ENCODE data around the gene TENM3. TPM values are rescaled to one million over a fixed set of nuclear protein-coding genes. Genes with fewer than 3 reads are reported as not detected.

TENM3 gene
- total RNA-seq, 1 donor from 2014 or later, result 124 TPM

- no peak overlapping the region for H3K4me3 Mint-ChIP-seq (ENCODE audit: unreplicated experiment)
- peaks cover 43% of the 10 kb centered on the region for H3K4me1 Mint-ChIP-seq (ENCODE audit: low read depth, unreplicated experiment)
- H3K36me3 Mint-ChIP-seq (ENCODE audit: unreplicated experiment), result no peaks in the 10 kb centered on the region
- no peaks in the 10 kb centered on the region for H3K9me3 Mint-ChIP-seq (ENCODE audit: unreplicated experiment)
- H3K27ac Mint-ChIP-seq (ENCODE audit: unreplicated experiment), result no peak overlapping the region
- DNase-seq, result no peak
- peaks cover 4% of the 10 kb centered on the region for H3K27me3 Mint-ChIP-seq (ENCODE audit: unreplicated experiment)
- TF ChIP-seq CTCF (IDR thresholded peaks at IDR 0.05; ENCODE audit: partially characterized antibody, unreplicated experiment), result no peak
Observed at GRCh38 chr4:182496408-182496807, 253.2 kb downstream of the TENM3 start.

GRCh38 chr4:182502064-182502463 lies 258.9 kb downstream of the TENM3 start:
- H3K4me3 Mint-ChIP-seq (ENCODE audit: unreplicated experiment), result no peak overlapping the region
- no peaks in the 10 kb centered on the region for H3K36me3 Mint-ChIP-seq (ENCODE audit: unreplicated experiment)
- H3K4me1 Mint-ChIP-seq (ENCODE audit: low read depth, unreplicated experiment), result peaks cover 44% of the 10 kb centered on the region
- DNase-seq, result no peak
- H3K27ac Mint-ChIP-seq (ENCODE audit: unreplicated experiment), result no peak overlapping the region
- no peak for TF ChIP-seq CTCF (IDR thresholded peaks at IDR 0.05; ENCODE audit: partially characterized antibody, unreplicated experiment)
- H3K27me3 Mint-ChIP-seq (ENCODE audit: unreplicated experiment), result peaks cover 4% of the 10 kb centered on the region
- H3K9me3 Mint-ChIP-seq (ENCODE audit: unreplicated experiment), result no peaks in the 10 kb centered on the region

GRCh38 chr4:182504463-182504862 lies 261.3 kb downstream of the TENM3 start:
- H3K36me3 Mint-ChIP-seq (ENCODE audit: unreplicated experiment), result no peaks in the 10 kb centered on the region
- H3K4me1 Mint-ChIP-seq (ENCODE audit: low read depth, unreplicated experiment), result peaks cover 64% of the 10 kb centered on the region
- DNase-seq, result no peak
- peaks cover 1% of the 10 kb centered on the region for H3K27me3 Mint-ChIP-seq (ENCODE audit: unreplicated experiment)
- H3K9me3 Mint-ChIP-seq (ENCODE audit: unreplicated experiment), result no peaks in the 10 kb centered on the region
- H3K4me3 Mint-ChIP-seq (ENCODE audit: unreplicated experiment), result no peak overlapping the region
- H3K27ac Mint-ChIP-seq (ENCODE audit: unreplicated experiment), result peak overlapping the region; percentile 6
- no peak for TF ChIP-seq CTCF (IDR thresholded peaks at IDR 0.05; ENCODE audit: partially characterized antibody, unreplicated experiment)

GRCh38 chr4:182507805-182508204 lies 264.6 kb downstream of the TENM3 start:
- Mint-ChIP-seq H3K36me3 (ENCODE audit: unreplicated experiment) (no peaks in the 10 kb centered on the region), H3K4me3 (ENCODE audit: unreplicated experiment) (peak overlapping the region; percentile 68)
- DNase-seq, result peak; percentile 28

GRCh38 chr4:182510836-182511235 lies 267.6 kb downstream of the TENM3 start:
- H3K36me3 Mint-ChIP-seq (ENCODE audit: unreplicated experiment), result no peaks in the 10 kb centered on the region
- H3K27ac Mint-ChIP-seq (ENCODE audit: unreplicated experiment), result peak overlapping the region; percentile 89
- DNase-seq, result no peak
- no peaks in the 10 kb centered on the region for H3K27me3 Mint-ChIP-seq (ENCODE audit: unreplicated experiment)
- TF ChIP-seq CTCF (IDR thresholded peaks at IDR 0.05; ENCODE audit: partially characterized antibody, unreplicated experiment), result no peak
- peak overlapping the region; percentile 32 for H3K4me3 Mint-ChIP-seq (ENCODE audit: unreplicated experiment)
- peaks cover 52% of the 10 kb centered on the region for H3K4me1 Mint-ChIP-seq (ENCODE audit: low read depth, unreplicated experiment)
- no peaks in the 10 kb centered on the region for H3K9me3 Mint-ChIP-seq (ENCODE audit: unreplicated experiment)

More at GRCh38 chr4:182507805-182508204, 264.6 kb downstream of the TENM3 start:
- H3K27me3 Mint-ChIP-seq (ENCODE audit: unreplicated experiment), result no peaks in the 10 kb centered on the region
- H3K4me1 Mint-ChIP-seq (ENCODE audit: low read depth, unreplicated experiment), result peaks cover 72% of the 10 kb centered on the region
- H3K9me3 Mint-ChIP-seq (ENCODE audit: unreplicated experiment), result no peaks in the 10 kb centered on the region
- no peak for TF ChIP-seq CTCF (IDR thresholded peaks at IDR 0.05; ENCODE audit: partially characterized antibody, unreplicated experiment)
- H3K27ac Mint-ChIP-seq (ENCODE audit: unreplicated experiment), result peak overlapping the region; percentile 93

All from glutamatergic neuron (in vitro differentiated cells).